ENCODE results near the gene CMTM7. TPM values are rescaled to one million over a fixed set of nuclear protein-coding genes. Genes with fewer than 3 reads are reported as not detected.

Gene CMTM7
- total and polyA plus RNA-seq, 2 of the 13 experiments (the other 11 are each of a cell fraction or from before 2014, with no cell fraction given), result 20.9 to 21.4 TPM

DNA sequence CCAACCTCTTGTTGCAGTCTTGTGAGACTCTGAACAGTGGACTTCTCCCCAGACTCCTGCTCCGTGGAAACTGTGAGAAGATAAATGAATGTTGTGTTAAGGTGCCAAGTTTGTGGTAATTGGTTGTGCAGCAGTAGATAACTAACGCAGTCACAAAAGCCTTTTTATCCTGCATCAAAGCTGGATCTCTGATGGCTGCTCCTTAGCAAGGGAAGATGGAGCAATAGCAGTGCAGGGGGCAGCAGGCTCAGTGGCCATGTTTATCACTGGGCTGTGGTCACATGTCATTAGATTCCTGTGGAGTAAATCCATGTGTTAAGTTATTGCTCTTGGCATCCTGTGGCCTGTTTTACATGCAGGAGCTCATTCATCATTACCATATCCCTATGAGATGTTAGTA lies 13.5 kb downstream of the CMTM7 start:
- peaks cover 21% of the 10 kb centered on the region for H3K79me2 ChIP-seq (ENCODE audit: insufficient read depth, low read length)
- H3K4me2 ChIP-seq (ENCODE audit: low read depth, low read length), result no peak overlapping the region
- H4K20me1 ChIP-seq (ENCODE audit: insufficient read depth, low read length), result no peaks in the 10 kb centered on the region; the same call in 1 of the 2 replicates
- no TSS peak for BruUV-seq (replicated peaks)
- TF ChIP-seq, protein P1, sequence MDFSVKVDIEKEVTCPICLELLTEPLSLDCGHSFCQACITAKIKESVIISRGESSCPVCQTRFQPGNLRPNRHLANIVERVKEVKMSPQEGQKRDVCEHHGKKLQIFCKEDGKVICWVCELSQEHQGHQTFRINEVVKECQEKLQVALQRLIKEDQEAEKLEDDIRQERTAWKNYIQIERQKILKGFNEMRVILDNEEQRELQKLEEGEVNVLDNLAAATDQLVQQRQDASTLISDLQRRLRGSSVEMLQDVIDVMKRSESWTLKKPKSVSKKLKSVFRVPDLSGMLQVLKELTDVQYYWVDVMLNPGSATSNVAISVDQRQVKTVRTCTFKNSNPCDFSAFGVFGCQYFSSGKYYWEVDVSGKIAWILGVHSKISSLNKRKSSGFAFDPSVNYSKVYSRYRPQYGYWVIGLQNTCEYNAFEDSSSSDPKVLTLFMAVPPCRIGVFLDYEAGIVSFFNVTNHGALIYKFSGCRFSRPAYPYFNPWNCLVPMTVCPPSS (IDR thresholded peaks at IDR 0.05), result no peak
- TF ChIP-seq, protein P2, sequence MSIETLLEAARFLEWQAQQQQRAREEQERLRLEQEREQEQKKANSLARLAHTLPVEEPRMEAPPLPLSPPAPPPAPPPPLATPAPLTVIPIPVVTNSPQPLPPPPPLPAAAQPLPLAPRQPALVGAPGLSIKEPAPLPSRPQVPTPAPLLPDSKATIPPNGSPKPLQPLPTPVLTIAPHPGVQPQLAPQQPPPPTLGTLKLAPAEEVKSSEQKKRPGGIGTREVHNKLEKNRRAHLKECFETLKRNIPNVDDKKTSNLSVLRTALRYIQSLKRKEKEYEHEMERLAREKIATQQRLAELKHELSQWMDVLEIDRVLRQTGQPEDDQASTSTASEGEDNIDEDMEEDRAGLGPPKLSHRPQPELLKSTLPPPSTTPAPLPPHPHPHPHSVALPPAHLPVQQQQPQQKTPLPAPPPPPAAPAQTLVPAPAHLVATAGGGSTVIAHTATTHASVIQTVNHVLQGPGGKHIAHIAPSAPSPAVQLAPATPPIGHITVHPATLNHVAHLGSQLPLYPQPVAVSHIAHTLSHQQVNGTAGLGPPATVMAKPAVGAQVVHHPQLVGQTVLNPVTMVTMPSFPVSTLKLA (IDR thresholded peaks at IDR 0.05), result peak; percentile 85
- intact Hi-C loops (cut with micrococcal nuclease; ENCODE audit: unreplicated experiment) (no loop called here), in situ Hi-C loops (cut with HindIII; ENCODE audit: extremely low pct_ligation_motif_present, low pct_unique_long_range_greater_than_20kb) (no loop called here)
- H3K4me1 ChIP-seq (ENCODE audit: insufficient read depth, low read length), result peaks cover 44% of the 10 kb centered on the region
- ATAC-seq (no peak), FAIRE-seq (no peak), DNase-seq (ENCODE audit: low spot score) (no peak)
- ChIA-PET POLR2A (no interaction called here), CTCF (ENCODE audit: low intra/inter-chr PET ratio, low total read pairs) (no interaction called here)
- WGBS (ENCODE audit: low lambda C conversion rate), result 85% methylated on average over 2 of the region's 2 CpGs
- H3K27me3 ChIP-seq (ENCODE audit: control insufficient read depth in 1 of 2, insufficient read depth in 2 of 2, low read length in 2 of 2), result no peaks in the 10 kb centered on the region
- no peak overlapping the region for H3K9ac ChIP-seq (ENCODE audit: insufficient read depth, low read depth, low read length)
- no peak overlapping the region for H3K27ac ChIP-seq (ENCODE audit: extremely low read length, insufficient read depth, low read length)
- H3K36me3 ChIP-seq (replicated peaks in 1 of 2; ENCODE audit: control insufficient read depth in 1 of 2, insufficient read depth in 2 of 2, low read length in 2 of 2), result peaks cover 1 to 6% of the 10 kb centered on the region in 2 experiments; a peak in 2 of 5 replicates
- H3K4me3 ChIP-seq (replicated peaks in 1 of 3; ENCODE audit: insufficient read depth in 1 of 3, low read depth in 2 of 3, low read length in 3 of 3), result no peak overlapping the region
- H3K9me3 ChIP-seq (ENCODE audit: low read length), result no peaks in the 10 kb centered on the region
- no peak overlapping the region for H2AFZ ChIP-seq (ENCODE audit: low read length)

DNA sequence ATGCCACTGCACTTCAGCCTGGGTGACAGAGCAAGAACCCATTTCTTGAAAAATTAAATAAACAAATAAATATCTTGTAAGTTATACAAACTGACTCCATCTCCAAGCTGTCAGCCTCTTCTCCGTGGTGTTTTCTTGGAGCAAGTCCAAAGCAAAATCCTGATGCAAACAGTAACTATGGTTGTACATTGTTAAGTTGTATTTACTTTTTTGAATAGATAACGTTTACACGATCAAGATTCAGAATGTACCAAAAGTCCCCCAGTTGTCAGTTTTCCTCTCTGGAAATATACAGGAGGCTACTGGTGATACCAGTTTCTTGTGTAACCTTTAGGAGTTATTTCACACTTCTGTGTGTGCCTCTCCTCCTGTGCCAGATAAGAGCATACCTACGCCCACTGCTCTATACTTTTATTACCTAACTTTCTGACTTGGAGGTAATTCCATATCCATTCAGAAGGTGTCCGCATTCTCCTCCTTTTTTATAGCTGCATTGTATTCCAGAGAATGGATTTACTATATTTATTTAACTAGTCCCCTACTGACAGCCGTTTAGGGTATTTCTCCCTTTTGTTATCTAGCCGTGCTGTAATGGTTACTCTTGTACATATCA lies 14.2 kb downstream of the CMTM7 start:
- TF ChIP-seq SOX13 (IDR thresholded peaks at IDR 0.05) (no peak), SOX13 (CRISPR knock-in tag; conservative IDR thresholded peaks at IDR 0.05 in 1 of 2, IDR thresholded peaks at IDR 0.05 in 1 of 2) (peak in 1 of 2 experiments; percentile 28; a peak in 1 of 4 replicates), PITX1 (CRISPR knock-in tag; IDR thresholded peaks at IDR 0.05) (peak; percentile 28; the same call in 1 of the 2 replicates), FOXA1 (IDR thresholded peaks at IDR 0.05) (no peak), FOXA1 (CRISPR knock-in tag; IDR thresholded peaks at IDR 0.05) (peak; percentile 20; the same call in 1 of the 2 replicates), SOX6 (IDR thresholded peaks at IDR 0.05) (no peak), SOX6 (CRISPR knock-in tag; IDR thresholded peaks at IDR 0.05) (peak; percentile 16; the same call in 1 of the 2 replicates)
- TF ChIP-seq, protein P3, sequence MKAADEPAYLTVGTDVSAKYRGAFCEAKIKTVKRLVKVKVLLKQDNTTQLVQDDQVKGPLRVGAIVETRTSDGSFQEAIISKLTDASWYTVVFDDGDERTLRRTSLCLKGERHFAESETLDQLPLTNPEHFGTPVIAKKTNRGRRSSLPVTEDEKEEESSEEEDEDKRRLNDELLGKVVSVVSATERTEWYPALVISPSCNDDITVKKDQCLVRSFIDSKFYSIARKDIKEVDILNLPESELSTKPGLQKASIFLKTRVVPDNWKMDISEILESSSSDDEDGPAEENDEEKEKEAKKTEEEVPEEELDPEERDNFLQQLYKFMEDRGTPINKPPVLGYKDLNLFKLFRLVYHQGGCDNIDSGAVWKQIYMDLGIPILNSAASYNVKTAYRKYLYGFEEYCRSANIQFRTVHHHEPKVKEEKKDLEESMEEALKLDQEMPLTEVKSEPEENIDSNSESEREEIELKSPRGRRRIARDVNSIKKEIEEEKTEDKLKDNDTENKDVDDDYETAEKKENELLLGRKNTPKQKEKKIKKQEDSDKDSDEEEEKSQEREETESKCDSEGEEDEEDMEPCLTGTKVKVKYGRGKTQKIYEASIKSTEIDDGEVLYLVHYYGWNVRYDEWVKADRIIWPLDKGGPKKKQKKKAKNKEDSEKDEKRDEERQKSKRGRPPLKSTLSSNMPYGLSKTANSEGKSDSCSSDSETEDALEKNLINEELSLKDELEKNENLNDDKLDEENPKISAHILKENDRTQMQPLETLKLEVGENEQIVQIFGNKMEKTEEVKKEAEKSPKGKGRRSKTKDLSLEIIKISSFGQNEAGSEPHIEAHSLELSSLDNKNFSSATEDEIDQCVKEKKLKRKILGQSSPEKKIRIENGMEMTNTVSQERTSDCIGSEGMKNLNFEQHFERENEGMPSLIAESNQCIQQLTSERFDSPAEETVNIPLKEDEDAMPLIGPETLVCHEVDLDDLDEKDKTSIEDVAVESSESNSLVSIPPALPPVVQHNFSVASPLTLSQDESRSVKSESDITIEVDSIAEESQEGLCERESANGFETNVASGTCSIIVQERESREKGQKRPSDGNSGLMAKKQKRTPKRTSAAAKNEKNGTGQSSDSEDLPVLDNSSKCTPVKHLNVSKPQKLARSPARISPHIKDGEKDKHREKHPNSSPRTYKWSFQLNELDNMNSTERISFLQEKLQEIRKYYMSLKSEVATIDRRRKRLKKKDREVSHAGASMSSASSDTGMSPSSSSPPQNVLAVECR (CRISPR knock-in tag; IDR thresholded peaks at IDR 0.05; ENCODE audit: borderline replicate concordance), result no peak
- WGBS (ENCODE audit: low lambda C conversion rate), result 59% methylated on average over 7 of the region's 7 CpGs

More for the DNA sequence above, 14.2 kb downstream of the CMTM7 start:
- Histone ChIP-seq H4K20me1 (ENCODE audit: insufficient read depth, low read length) (no peaks in the 10 kb centered on the region; the same call in 1 of the 2 replicates), H3K79me2 (ENCODE audit: insufficient read depth, low read length) (peaks cover 21% of the 10 kb centered on the region), H3K4me3 (replicated peaks in 1 of 3; ENCODE audit: insufficient read depth in 1 of 3, low read depth in 2 of 3, low read length in 3 of 3) (no peak overlapping the region), H3K27me3 (ENCODE audit: control insufficient read depth in 1 of 2, insufficient read depth in 2 of 2, low read length in 2 of 2) (no peaks in the 10 kb centered on the region), H3K36me3 (replicated peaks in 1 of 2; ENCODE audit: control insufficient read depth in 1 of 2, insufficient read depth in 2 of 2, low read length in 2 of 2) (peaks cover 1 to 6% of the 10 kb centered on the region in 2 experiments; a peak in 2 of 5 replicates), H3K9me3 (ENCODE audit: low read length) (no peaks in the 10 kb centered on the region), H3K4me1 (ENCODE audit: insufficient read depth, low read length) (peaks cover 38% of the 10 kb centered on the region), H3K27ac (ENCODE audit: extremely low read length, insufficient read depth, low read length) (no peak overlapping the region), H3K4me2 (ENCODE audit: low read depth, low read length) (no peak overlapping the region), H2AFZ (ENCODE audit: low read length) (no peak overlapping the region), H3K9ac (ENCODE audit: insufficient read depth, low read depth, low read length) (no peak overlapping the region)
- CTCF ChIA-PET (ENCODE audit: low intra/inter-chr PET ratio, low total read pairs), result no interaction called here
- no peak for FAIRE-seq
- BruUV-seq (replicated peaks), result no TSS peak
- POLR2A ChIA-PET, result no interaction called here
- in situ Hi-C loops (cut with HindIII; ENCODE audit: extremely low pct_ligation_motif_present, low pct_unique_long_range_greater_than_20kb), result no loop called here
- intact Hi-C loops (cut with micrococcal nuclease; ENCODE audit: unreplicated experiment), result no loop called here
- no peak for ATAC-seq
- peak; percentile 59 for DNase-seq (ENCODE audit: low spot score)
